ENCODE data around the gene ZNF385D.

ZNF385D gene, protein sequence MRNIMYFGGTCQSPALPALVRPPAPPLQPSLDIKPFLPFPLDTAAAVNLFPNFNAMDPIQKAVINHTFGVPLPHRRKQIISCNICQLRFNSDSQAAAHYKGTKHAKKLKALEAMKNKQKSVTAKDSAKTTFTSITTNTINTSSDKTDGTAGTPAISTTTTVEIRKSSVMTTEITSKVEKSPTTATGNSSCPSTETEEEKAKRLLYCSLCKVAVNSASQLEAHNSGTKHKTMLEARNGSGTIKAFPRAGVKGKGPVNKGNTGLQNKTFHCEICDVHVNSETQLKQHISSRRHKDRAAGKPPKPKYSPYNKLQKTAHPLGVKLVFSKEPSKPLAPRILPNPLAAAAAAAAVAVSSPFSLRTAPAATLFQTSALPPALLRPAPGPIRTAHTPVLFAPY

DNA sequence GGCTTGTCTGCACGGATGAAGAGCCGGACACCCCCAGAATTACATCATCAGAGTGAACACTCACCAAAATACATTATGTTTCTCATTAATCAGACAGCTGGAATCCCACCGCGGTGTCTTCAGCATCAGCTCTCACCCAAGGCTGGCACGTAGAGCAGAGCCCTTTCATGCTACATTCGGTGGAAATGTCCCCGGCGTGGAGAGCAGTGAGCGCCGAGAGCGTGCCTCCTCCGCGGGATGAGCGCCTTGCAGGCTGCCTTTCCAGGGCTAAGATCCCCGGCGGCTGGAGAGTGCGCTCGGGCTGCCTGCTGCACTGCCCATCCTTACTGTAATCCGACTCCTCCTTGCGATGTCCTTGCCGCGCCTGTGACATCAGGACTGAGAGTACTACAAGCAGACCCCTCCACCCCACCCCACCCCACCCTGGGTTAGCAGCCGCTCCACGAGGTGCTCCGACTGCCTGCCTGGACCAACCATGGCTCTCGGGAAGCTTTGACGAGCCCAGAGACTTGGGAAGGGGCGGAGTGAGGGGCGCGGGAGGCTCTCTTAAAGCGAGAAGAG, at the start of gene ZNF385D:
TSS of gene ZNF385D (minus strand) at position 380 of the 561 bp plus-strand sequence. CDS start at position 86, 294 bp downstream.
- H3K4me1 ChIP-seq (ENCODE audit: insufficient read depth, low read length), result peaks cover 6% of the 10 kb centered on the region; the same call in 1 of the 2 replicates
- H3K9me3 ChIP-seq (ENCODE audit: insufficient read depth, low read depth, low read length), result no peaks in the 10 kb centered on the region
- no peaks in the 10 kb centered on the region for H3K36me3 ChIP-seq (ENCODE audit: insufficient read depth, low read depth, low read length)
- peaks cover 20% of the 10 kb centered on the region for H3K27me3 ChIP-seq (ENCODE audit: insufficient read depth, low read length)
- H3K9ac ChIP-seq (ENCODE audit: low read depth, low read length), result peak within 1 kb of the TSS; percentile 61; the same call in 1 of the 2 replicates
- H3K4me3 ChIP-seq (ENCODE audit: low read length), result peak within 1 kb of the TSS; percentile 76
- no peak within 1 kb of the TSS for H3K27ac ChIP-seq (ENCODE audit: low read length)

DNA sequence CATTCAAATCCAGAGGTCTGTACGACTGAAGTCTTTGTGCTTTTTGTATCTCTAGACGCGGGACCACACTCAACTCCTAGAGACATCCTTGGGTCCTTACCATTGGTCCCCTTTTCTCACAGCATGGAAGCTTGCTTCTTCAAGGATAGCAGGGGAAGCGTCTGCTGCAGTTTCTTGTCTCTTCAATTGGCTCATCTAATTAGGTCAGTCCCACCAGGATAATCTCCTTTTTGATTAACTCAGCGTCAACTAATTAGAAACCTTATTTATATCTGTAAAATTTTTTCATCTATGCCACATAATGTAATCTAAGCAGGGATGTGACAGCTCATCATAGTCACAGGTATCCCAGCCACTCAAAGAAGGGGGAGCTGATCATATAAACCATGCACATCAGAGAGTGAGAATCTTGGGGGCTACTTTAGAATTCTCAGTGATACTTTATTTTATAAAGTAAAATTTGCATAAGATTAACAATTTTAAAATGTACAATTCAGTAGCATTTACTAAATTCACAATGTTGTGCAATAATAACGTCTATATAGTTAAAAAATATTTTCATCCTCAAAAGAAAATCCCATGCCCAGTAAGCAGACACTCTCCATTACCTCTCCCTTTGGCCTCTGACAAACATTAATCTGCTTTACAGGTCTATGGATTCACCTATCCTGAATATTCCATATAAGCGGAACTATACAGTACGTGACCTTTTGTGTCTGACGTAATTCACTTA, 47.5 kb upstream of the ZNF385D start:
- Histone ChIP-seq H3K4me3 (ENCODE audit: low read length) (no peak overlapping the region), H3K9ac (ENCODE audit: low read depth, low read length) (no peak overlapping the region), H3K36me3 (ENCODE audit: insufficient read depth, low read depth, low read length) (no peaks in the 10 kb centered on the region), H3K27me3 (ENCODE audit: insufficient read depth, low read length) (no peaks in the 10 kb centered on the region), H3K27ac (ENCODE audit: low read length) (no peak overlapping the region), H3K4me1 (ENCODE audit: insufficient read depth, low read length) (no peaks in the 10 kb centered on the region), H3K9me3 (ENCODE audit: insufficient read depth, low read depth, low read length) (peaks cover 6% of the 10 kb centered on the region)

DNA sequence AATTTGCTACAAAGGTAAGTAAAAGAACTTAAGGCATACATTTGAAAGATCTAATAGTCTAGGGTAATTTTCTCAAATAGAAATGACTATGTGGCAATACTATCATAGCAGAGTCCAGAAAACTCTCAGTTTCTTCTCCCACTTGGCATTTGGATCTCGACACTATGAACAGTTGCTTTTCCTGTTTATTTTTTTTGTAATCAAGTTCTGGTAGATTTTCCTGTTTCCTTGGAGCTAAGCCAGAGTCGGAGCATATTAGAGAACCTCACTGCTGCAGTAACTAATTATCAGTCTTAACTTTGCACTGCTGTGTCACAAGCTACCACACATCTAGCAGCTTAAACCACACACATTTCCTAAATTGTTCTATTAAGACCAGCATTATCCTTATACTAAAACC, 44.9 kb upstream of the ZNF385D start:
- Histone ChIP-seq H3K9me3 (ENCODE audit: insufficient read depth, low read depth, low read length) (peaks cover 6% of the 10 kb centered on the region), H3K36me3 (ENCODE audit: insufficient read depth, low read depth, low read length) (no peaks in the 10 kb centered on the region), H3K9ac (ENCODE audit: low read depth, low read length) (no peak overlapping the region), H3K4me3 (ENCODE audit: low read length) (no peak overlapping the region), H3K27ac (ENCODE audit: low read length) (no peak overlapping the region), H3K27me3 (ENCODE audit: insufficient read depth, low read length) (no peaks in the 10 kb centered on the region), H3K4me1 (ENCODE audit: insufficient read depth, low read length) (no peaks in the 10 kb centered on the region)

DNA sequence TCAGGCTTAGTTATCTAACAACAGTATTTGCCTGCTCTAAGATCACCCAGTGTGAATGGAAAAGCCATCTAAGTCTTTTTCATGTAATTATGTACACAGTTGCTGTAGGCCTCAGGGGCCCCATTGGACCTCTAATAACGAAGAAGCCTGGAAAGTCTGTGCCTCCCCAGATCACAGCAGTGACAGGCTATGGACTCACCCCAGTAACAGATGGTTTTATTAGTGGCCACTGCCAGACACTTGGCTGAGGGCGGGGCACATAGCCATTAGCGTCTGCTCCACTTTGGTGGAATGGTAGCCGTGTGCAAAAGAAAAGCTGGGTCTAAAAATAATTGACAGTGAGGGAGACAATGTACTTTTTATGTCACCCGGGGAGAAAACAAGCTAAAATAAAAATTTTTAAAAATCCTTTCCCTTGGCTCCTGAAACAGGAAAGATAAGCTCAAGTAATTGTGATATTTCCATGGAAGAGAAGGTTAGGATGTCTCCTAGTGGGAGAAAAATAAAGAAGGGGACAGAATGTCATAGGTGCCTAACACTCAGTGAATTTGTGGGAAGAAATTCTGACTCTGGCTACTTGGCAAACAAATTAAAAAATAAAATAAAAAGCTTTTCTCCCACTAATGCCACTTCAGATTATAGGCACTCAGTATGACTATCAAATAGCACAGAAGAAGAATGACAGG, 44.3 kb upstream of the ZNF385D start:
- Histone ChIP-seq H3K9ac (ENCODE audit: low read depth, low read length) (no peak overlapping the region), H3K36me3 (ENCODE audit: insufficient read depth, low read depth, low read length) (no peaks in the 10 kb centered on the region), H3K27me3 (ENCODE audit: insufficient read depth, low read length) (no peaks in the 10 kb centered on the region), H3K4me1 (ENCODE audit: insufficient read depth, low read length) (no peaks in the 10 kb centered on the region), H3K9me3 (ENCODE audit: insufficient read depth, low read depth, low read length) (peaks cover 5% of the 10 kb centered on the region), H3K27ac (ENCODE audit: low read length) (no peak overlapping the region), H3K4me3 (ENCODE audit: low read length) (no peak overlapping the region)

DNA sequence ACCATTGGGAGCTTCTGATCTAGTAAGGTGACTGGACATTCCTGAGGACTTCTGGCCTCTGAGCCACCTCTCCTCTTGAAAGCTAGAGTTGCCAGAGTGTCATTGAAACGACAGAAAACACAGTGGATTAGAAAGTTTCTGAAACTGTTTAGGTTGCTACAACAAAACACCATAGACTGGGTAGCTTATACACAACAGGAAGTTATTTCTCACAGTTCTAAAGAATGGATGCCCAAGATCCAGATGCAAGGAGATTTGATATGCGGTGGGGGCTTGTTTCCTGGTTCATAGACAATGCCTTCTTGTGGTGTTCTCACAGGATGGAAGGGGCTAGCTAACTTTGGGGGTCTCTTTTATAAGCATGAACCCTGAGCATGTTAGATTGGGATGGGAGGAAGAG, 43.3 kb upstream of the ZNF385D start:
- H3K4me3 ChIP-seq (ENCODE audit: low read length), result no peak overlapping the region
- no peaks in the 10 kb centered on the region for H3K36me3 ChIP-seq (ENCODE audit: insufficient read depth, low read depth, low read length)

DNA sequence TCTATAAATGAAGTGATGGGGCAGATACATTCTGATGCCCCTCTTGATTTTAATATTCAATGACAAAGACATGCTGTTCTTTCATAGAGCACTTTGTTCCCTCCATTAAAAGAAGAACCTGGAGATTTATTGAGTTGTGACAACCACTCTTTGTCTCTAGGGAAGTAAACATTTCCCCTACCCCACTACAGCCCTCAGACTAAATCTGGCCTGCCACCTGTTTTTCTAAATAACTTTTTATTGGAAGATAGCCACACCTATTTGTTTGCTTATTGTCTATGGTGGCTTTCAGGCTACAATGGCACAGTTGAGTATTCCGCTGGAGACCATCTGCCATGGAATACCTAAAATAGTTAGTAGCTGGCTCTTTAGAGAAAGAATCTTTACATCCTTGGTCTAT, 41.2 kb upstream of the ZNF385D start:
- Histone ChIP-seq H3K9me3 (ENCODE audit: insufficient read depth, low read depth, low read length) (no peaks in the 10 kb centered on the region), H3K9ac (ENCODE audit: low read depth, low read length) (no peak overlapping the region), H3K27me3 (ENCODE audit: insufficient read depth, low read length) (no peaks in the 10 kb centered on the region), H3K4me1 (ENCODE audit: insufficient read depth, low read length) (no peaks in the 10 kb centered on the region), H3K36me3 (ENCODE audit: insufficient read depth, low read depth, low read length) (no peaks in the 10 kb centered on the region), H3K4me3 (ENCODE audit: low read length) (no peak overlapping the region), H3K27ac (ENCODE audit: low read length) (no peak overlapping the region)

More for the DNA sequence above, 43.3 kb upstream of the ZNF385D start:
- no peaks in the 10 kb centered on the region for H3K4me1 ChIP-seq (ENCODE audit: insufficient read depth, low read length)
- H3K27ac ChIP-seq (ENCODE audit: low read length), result no peak overlapping the region
- H3K9me3 ChIP-seq (ENCODE audit: insufficient read depth, low read depth, low read length), result no peaks in the 10 kb centered on the region
- no peak overlapping the region for H3K9ac ChIP-seq (ENCODE audit: low read depth, low read length)
- no peaks in the 10 kb centered on the region for H3K27me3 ChIP-seq (ENCODE audit: insufficient read depth, low read length)

DNA sequence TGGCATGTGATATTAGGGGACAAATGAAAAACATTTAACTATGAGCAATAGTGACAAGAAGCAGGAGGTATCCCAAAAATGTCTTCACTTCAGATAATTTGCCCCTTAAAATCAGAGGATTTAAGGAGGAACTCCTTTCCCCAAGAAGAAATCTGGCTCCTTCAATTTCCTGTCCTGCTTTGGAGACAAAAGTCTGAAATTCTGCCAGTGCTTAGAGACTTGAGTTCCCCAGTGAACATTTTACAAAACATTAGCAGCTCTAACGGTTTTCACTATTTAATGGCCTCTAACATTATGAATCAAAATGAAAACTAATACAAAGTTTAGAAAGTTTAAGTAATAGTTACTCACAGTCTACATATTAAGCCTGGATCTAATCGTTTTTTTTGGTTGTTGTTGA, 40.3 kb upstream of the ZNF385D start:
- H3K36me3 ChIP-seq (ENCODE audit: insufficient read depth, low read depth, low read length), result no peaks in the 10 kb centered on the region
- H3K27me3 ChIP-seq (ENCODE audit: insufficient read depth, low read length), result no peaks in the 10 kb centered on the region
- H3K9ac ChIP-seq (ENCODE audit: low read depth, low read length), result no peak overlapping the region
- H3K27ac ChIP-seq (ENCODE audit: low read length), result no peak overlapping the region
- H3K4me3 ChIP-seq (ENCODE audit: low read length), result no peak overlapping the region
- no peaks in the 10 kb centered on the region for H3K4me1 ChIP-seq (ENCODE audit: insufficient read depth, low read length)
- H3K9me3 ChIP-seq (ENCODE audit: insufficient read depth, low read depth, low read length), result no peaks in the 10 kb centered on the region

DNA sequence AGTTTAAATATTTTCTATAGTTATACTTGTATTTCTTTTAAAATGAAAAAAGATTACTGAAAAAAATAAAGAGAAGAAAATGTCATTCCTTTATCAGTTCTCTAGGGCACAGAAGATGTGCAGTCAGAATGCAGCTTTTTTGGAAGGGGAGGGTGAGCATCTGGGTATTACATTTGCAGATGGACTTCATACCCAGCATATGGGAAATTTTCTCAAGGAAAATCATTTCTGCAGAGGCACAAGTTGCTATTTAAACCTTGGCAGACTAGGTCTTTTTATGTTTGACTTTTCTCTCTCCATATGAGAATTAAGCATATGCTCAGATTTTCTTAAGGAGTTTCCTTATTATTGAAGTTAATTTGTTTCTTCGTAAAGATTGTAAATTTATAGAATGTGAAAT, 39.5 kb upstream of the ZNF385D start:
- H3K27ac ChIP-seq (ENCODE audit: low read length), result no peak overlapping the region
- no peak overlapping the region for H3K4me3 ChIP-seq (ENCODE audit: low read length)
- no peak overlapping the region for H3K9ac ChIP-seq (ENCODE audit: low read depth, low read length)
- H3K4me1 ChIP-seq (ENCODE audit: insufficient read depth, low read length), result no peaks in the 10 kb centered on the region
- no peaks in the 10 kb centered on the region for H3K27me3 ChIP-seq (ENCODE audit: insufficient read depth, low read length)
- no peaks in the 10 kb centered on the region for H3K36me3 ChIP-seq (ENCODE audit: insufficient read depth, low read depth, low read length)
- H3K9me3 ChIP-seq (ENCODE audit: insufficient read depth, low read depth, low read length), result no peaks in the 10 kb centered on the region

DNA sequence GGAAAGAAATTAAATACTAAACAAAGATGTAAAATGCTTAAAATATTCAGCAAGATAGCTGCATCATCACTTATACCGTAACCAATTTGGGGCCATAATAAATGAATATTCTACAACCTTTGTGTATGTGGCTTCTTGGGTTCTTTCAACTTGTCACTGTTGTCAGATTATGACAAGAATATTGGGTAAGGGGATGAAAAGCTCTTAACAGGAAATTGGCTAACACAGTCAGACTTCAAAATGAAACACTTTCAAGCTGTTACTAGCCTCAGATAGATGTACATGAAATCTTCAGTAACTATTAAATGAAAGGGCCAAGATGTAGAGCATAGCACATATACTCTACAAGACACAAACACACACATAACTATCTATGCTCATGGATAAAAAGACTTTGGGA, 38.7 kb upstream of the ZNF385D start:
- no peaks in the 10 kb centered on the region for H3K27me3 ChIP-seq (ENCODE audit: insufficient read depth, low read length)
- H3K27ac ChIP-seq (ENCODE audit: low read length), result no peak overlapping the region
- H3K4me1 ChIP-seq (ENCODE audit: insufficient read depth, low read length), result no peaks in the 10 kb centered on the region
- no peak overlapping the region for H3K4me3 ChIP-seq (ENCODE audit: low read length)
- H3K9ac ChIP-seq (ENCODE audit: low read depth, low read length), result no peak overlapping the region
- no peaks in the 10 kb centered on the region for H3K36me3 ChIP-seq (ENCODE audit: insufficient read depth, low read depth, low read length)
- H3K9me3 ChIP-seq (ENCODE audit: insufficient read depth, low read depth, low read length), result no peaks in the 10 kb centered on the region

DNA sequence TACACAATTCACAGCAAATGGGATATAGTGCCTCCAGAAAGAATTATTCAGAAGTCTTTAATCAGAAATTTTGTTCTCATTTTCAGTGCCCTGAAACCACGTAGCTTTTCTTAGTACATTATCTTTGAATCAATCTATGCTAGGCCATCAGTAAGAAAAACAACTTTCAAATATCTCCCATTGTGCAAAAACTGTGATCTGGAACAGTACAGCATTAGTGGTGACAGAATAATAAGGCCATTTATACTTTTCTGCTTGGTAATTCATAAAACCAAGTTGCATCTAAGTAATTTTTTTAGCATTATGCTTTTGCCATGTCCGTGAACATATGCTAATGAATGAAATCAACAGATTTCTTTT, 35.4 kb upstream of the ZNF385D start:
- Histone ChIP-seq H3K4me3 (ENCODE audit: low read length) (no peak overlapping the region), H3K9me3 (ENCODE audit: insufficient read depth, low read depth, low read length) (no peaks in the 10 kb centered on the region), H3K9ac (ENCODE audit: low read depth, low read length) (no peak overlapping the region), H3K27me3 (ENCODE audit: insufficient read depth, low read length) (no peaks in the 10 kb centered on the region), H3K4me1 (ENCODE audit: insufficient read depth, low read length) (no peaks in the 10 kb centered on the region), H3K36me3 (ENCODE audit: insufficient read depth, low read depth, low read length) (no peaks in the 10 kb centered on the region), H3K27ac (ENCODE audit: low read length) (no peak overlapping the region)

DNA sequence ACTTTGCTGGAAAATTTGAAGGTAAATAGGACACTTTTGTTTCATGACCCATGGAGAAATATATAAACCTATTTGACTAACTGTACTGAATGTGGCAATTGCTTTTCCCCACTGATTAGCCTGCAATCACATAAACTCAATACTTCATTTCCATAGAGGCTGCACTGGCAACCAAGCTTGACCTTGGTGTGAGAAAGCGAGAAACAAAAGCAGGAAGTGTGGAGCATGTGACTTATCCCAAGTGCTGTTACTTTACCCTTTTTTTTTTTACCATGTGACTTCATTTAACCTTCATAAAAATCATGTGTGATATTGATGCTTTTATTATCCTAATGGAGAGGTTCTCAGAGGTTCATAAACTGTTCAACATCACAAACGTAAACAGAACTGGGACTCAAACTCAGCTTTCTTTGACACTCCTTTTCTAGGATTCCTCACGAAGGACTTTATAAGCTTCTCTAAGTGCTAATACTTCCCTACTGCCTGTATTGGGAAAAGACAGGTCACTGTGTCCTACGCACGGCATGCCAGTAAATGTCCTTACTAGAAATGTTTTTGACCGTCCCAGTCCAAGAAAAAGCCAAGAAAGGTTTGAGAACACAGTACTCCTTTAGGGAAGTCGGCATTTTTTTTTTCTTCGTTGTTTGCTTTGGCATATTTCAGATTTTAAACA, 34.9 kb upstream of the ZNF385D start:
- Histone ChIP-seq H3K27ac (ENCODE audit: low read length) (no peak overlapping the region), H3K9me3 (ENCODE audit: insufficient read depth, low read depth, low read length) (no peaks in the 10 kb centered on the region), H3K27me3 (ENCODE audit: insufficient read depth, low read length) (no peaks in the 10 kb centered on the region), H3K36me3 (ENCODE audit: insufficient read depth, low read depth, low read length) (no peaks in the 10 kb centered on the region), H3K4me1 (ENCODE audit: insufficient read depth, low read length) (no peaks in the 10 kb centered on the region), H3K9ac (ENCODE audit: low read depth, low read length) (no peak overlapping the region), H3K4me3 (ENCODE audit: low read length) (no peak overlapping the region)

Measured in iPS-20b (cell line).